Measurements from ENCODE around the gene ADPRS.

The ADPRS gene

GRCh38 chr1:36137226-36137625, 48.5 kb downstream of the ADPRS start:
- no peak for DNase-seq (ENCODE audit: low read depth)
- H3K4me3 ChIP-seq (ENCODE audit: low read length) = no peak overlapping the region
- TF ChIP-seq CTCF (IDR thresholded peaks at IDR 0.05; ENCODE audit: insufficient read depth, low read depth, low read length, missing control alignments) = no peak

- DNase-seq (ENCODE audit: low read depth) = no peak
- H3K4me3 ChIP-seq (ENCODE audit: low read length) = no peak overlapping the region
- no peak for TF ChIP-seq CTCF (IDR thresholded peaks at IDR 0.05; ENCODE audit: insufficient read depth, low read depth, low read length, missing control alignments)
Measured at GRCh38 chr1:36137776-36138175, 49.1 kb downstream of the ADPRS start.

GRCh38 chr1:36139521-36139920, 50.8 kb downstream of the ADPRS start:
- no peak for DNase-seq (ENCODE audit: low read depth)
- no peak for TF ChIP-seq CTCF (IDR thresholded peaks at IDR 0.05; ENCODE audit: insufficient read depth, low read depth, low read length, missing control alignments)
- H3K4me3 ChIP-seq (ENCODE audit: low read length) = no peak overlapping the region

- no peak for DNase-seq (ENCODE audit: low read depth)
- no peak for TF ChIP-seq CTCF (IDR thresholded peaks at IDR 0.05; ENCODE audit: insufficient read depth, low read depth, low read length, missing control alignments)
- H3K4me3 ChIP-seq (ENCODE audit: low read length) = no peak overlapping the region
Measured at GRCh38 chr1:36142121-36142520, 53.4 kb downstream of the ADPRS start.

GRCh38 chr1:36143424-36143823, 54.7 kb downstream of the ADPRS start:
- no peak overlapping the region for H3K4me3 ChIP-seq (ENCODE audit: low read length)
- no peak for TF ChIP-seq CTCF (IDR thresholded peaks at IDR 0.05; ENCODE audit: insufficient read depth, low read depth, low read length, missing control alignments)
- no peak for DNase-seq (ENCODE audit: low read depth)

Data from epithelial cell of esophagus (primary cell).